SH-SY5Y (cell line): ENCODE results near the gene NAPB.

ENCODE experiments used
- GATA2 ChIP-seq: IDR thresholded peaks from 2 replicates; pipeline ENCODE4 v1.6.1; 2011; ENCODE audit warnings: mild to moderate bottlenecking, low read depth, low read length
- GATA3 ChIP-seq: IDR thresholded peaks from 2 replicates; pipeline ENCODE4 v1.6.1; 2011; ENCODE audit warnings: low read depth, mild to moderate bottlenecking, low read length, moderate library complexity

Gene NAPB

DNA sequence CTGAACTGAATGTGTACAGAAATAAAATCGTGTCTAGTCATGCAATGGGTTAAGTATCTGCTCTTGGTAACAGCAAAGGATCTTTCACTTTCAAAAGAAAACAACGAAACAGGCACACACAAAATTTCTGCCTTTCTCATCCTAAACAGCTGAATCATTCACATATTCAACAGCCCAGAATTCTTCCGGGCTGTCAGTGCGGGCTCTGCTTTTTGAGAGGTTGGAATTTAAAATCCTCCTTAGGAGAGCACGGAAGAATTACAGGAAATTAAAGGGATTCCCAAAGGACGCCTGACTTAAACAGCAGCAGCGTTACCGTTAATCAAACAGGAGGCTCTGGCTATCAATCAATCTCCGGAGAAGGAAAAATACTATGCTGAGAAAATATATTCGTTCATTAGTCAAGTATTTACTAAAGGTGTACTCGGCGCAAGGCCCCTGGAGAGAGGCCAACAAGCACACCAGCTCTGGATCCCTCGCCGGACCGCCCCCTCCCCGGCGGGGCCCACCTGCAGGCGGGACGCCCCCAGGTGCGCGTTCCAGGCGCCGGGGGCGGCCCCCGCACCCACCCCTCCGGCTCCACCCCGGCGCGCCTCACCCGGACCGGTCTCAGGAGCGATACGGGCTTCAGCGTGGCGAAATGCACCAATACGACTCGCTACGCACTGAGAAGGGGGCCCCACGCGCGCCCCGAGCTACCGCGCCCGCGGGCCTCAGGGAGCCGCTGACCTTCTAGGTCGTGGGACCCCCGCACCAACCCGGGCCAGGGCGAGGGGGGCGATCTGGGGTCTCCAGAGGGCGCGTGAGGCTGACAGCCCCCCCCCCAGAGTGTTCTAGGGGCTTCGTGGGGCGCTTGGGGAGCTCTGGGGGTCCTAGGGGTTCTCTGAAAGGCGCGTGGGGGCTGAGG is 1.0 kb downstream of the NAPB start:
- no peak for TF ChIP-seq GATA2
- no peak for TF ChIP-seq GATA3

DNA sequence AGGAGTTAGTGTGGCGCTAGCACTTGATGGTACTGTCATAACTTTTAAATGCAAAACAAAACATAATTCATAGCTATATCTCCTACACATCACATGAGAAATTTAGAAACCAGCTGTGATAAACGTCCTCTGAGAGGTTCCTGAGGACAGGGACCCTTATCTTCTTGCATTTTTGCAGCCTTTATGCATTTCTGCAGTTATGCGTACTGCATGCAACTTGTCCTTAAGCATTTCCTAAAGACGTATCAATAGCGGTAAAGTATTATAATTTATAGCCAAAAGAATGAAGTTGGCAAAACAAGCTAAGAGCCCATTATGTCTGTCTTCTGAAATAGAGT is 1.7 kb downstream of the NAPB start:
- TF ChIP-seq GATA3 (no peak), GATA2 (no peak)

DNA sequence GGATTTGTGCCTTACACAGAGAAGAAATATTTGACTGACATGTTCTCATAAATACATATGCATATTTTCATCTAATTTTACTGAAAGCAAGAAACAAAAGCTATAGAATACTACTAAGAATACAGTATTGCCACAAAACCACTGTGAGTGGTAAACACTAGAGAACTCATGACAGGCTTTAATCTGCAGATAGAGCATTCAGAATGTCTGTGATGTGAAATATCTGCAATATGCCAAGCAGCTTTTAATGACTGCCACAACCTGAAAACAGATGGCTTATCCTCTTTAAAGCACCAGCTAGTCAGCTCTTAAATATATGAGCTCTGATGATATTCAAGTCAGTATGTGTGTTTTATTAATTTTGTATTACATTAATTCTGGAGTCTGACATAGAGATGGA is 3.4 kb downstream of the NAPB start:
- no peak for TF ChIP-seq GATA2
- no peak for TF ChIP-seq GATA3

DNA sequence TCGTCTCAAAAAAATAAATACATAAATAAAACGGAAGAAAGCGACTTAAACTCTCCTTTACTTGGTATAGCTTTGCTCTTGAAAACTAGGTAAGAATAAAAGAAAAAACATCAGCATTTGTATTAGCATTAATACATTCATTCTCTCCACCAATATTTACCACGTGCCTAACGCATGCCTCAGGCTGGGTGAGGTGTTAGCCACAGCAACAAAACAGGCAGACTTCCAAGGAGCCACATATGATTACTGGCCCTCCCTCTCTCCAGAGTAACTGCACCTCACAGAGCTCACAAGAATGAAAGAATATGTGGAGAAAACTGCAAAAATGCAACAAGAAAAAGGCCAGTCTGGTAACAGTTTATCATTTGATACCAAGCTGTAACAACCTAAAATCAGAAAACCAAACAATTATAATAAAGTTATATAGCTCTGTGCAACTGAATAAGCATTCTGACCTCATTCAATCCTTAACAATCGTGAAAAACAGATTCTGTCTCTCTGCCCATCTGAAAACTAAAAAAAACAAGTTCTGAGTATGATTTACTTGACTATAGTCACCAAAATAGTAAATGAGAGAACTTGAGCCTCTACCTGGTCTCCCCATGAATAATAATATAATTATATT is 5.2 kb downstream of the NAPB start:
- TF ChIP-seq GATA2 = no peak
- no peak for TF ChIP-seq GATA3

DNA sequence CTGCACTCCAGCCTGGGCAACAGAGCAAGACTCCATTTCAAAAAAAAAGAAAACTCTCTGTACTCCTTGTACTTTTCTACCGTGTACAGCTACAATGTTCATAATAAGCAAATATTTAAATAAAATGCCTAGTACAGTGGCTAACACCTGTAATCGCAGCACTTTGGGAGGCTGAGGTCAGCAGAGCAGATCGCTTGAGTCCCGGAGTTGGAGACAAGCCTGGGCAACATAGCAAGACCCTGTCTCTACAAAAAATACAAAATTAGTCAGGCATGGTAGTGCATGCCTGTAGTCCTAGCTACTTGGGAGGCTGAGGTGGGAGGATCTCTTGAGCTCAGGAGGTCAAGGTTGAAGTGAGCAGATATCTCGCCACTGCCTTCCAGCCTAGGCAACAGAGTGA is 5.7 kb downstream of the NAPB start:
- TF ChIP-seq GATA2 (no peak), GATA3 (no peak)

DNA sequence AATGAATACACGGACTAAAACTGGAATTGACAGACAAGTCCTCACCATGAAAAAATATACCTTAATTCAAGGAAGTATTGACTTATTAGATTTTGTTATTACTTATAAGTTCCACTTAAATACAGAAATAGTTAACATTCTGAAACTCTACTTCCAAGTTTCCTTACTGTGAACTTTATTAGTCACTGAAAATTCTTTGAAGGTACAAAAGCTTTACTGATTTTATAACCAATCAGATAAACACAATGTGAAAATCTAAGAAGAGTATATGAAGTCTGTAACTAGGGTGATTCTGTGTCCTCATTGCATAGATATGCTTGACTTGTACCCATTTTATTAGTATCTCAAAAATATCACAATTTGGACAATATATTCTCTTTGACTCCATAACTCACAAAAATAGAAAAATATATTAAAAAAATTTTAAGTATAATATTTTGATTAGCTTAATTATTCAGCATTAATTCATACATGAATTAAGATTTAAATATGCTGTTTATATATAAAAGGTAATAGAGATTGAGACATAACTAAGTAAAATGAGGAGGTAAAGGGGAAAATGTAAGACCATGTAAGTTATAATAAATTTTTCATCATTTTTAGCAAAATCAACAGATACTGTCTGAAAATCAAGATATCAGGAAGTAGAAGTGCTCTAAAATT is 6.6 kb downstream of the NAPB start:
- TF ChIP-seq GATA2 (no peak), GATA3 (no peak)

DNA sequence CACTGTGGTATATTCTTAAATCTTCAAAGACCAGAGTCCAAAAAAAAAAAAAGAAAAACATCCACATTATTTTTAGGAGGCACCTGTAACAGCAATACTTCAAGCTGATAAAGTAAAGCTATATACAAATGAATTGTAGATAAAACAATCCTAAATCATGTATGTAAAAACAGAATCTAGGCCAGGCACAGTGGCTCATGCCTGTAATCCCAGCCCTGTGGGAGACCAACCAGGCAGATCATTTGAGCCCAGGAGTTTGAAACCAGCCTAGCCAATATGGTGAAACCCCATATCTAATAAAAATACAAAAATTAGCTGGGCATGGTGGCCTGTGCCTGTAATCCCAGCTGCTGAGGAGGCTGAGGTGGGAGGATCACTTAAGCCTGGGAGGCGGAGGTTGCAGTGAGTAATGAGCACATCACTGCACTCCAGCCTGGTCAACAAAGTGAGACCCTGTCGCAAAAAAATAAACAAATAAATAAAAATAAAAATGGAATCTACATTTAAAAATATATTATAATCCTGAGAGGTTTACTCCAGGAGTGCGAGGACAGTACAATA is 7.3 kb downstream of the NAPB start:
- no peak for TF ChIP-seq GATA3
- TF ChIP-seq GATA2 = no peak

DNA sequence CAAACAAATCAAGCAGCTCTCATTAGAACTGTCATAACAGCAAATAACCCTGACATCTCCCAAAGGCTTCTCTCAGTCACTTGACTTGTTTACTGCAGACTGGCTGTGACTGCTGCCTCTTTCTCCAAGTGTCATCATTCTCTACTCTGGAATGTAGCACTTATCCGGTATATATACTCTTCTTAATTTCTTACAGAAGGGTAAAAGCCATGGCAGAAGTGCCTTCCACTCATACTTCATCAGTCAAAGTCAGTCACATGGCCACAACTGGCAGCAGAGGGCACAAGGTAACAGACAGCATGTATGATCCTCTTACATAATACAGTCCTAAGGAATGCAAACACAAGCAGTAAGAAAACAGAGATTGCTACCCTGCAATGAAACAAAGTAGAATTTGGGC is 9.3 kb downstream of the NAPB start:
- TF ChIP-seq GATA3 (no peak), GATA2 (no peak)

DNA sequence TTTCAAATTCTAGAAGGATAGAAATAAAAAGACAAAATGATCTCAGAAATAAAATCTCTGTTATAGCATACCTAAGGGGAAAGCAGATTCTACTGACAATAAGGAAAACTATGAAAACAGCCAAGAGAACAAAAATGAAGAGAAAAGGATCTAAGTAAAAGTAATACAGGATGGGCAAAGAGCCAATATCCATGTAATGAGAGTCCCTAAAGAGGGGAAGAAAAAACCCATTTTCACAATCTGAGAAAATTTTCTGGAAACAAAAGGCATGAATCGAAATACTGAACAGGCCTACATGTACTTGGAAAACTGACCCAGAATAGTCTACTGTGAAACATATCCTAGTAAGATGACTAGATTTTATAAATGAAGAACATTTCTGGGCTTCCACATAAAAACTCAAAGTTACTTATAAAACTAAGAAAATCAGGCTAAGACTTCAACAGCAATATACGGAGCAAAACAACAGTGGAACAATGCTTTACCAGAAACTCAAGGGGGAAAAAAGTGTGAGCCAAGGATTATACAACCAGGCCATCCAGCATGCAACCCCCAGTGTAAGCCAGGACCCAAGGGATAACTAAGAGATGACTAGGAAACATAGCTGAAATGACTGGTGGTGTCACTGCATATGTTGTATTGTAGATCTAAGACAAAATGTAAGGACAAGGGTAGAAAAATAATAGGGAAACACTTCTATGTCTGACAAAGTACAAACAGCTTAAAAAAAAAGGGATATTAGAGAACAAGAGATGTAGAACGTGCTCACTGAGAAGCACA is 10.2 kb downstream of the NAPB start:
- TF ChIP-seq GATA3 = no peak
- no peak for TF ChIP-seq GATA2

DNA sequence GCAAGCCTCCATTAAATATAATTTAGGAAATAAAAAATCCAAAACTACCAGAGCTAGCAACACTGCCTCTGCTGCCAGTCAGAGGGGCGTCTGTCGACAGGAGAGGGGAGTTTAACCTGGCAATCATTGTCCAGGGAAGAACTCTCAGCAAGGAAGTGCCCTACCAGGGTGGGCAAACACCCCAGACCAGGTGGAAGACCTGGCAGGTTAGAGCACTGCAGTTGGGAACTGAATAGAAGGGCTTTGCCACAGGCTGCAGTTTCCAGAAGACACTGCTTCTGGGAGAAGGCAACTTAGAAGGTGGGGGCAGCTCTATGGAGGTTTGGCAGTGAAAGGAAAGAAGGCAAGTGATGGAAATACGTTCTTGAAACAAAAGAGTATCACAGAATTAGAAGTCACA is 11.5 kb downstream of the NAPB start:
- TF ChIP-seq GATA3 (no peak), GATA2 (no peak)

DNA sequence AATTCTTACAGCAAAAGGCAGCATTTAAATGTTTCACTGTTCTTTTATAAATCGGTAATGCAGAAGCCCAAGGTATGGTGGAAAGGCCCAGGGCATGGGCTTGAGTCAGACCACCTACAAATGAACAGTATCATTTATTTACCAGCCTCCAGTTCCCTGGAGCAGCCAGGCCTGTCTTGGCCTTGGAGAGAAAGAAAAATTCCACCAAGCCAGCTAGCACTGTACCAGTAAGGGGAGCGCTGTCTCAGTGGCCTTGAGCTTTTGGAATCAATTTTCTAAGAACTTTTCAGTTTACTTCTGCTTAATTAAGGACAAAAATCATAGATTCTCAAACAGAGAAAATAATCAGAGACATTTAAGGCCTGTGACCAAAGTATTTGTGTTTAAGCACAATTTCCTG is 12.3 kb downstream of the NAPB start:
- TF ChIP-seq GATA3 (no peak), GATA2 (no peak)

DNA sequence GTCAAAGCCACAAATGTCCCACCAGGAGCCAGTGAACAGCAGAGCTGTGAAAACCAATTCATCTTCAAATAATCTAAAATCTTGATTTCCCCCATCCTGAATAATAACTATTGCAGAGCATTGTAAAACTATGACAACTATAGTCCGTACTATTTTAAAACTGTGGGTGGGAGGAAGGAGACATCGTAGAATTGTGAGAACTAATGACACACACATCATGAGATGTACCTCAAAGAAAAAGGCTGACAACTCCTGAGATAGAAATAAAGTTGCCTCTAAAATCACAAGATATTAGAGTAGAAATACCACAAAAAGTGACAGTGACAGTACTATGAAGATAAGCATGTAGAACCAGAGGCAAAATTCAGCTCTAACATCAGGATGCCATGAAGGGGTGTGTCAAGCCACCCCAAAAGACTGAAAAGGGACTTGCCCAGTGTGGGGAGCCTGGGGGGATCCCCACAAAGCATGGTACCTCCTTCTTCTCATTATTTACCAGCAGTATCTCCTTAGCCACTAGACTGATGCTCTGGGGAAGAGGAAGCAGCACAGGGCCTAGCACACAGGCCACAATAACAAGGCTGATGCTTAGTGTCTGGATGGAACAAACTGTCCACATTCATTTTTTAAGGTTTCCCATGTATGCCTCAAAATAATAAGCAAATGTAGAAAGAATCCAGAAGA is 13.4 kb downstream of the NAPB start:
- TF ChIP-seq GATA2 = no peak
- no peak for TF ChIP-seq GATA3

DNA sequence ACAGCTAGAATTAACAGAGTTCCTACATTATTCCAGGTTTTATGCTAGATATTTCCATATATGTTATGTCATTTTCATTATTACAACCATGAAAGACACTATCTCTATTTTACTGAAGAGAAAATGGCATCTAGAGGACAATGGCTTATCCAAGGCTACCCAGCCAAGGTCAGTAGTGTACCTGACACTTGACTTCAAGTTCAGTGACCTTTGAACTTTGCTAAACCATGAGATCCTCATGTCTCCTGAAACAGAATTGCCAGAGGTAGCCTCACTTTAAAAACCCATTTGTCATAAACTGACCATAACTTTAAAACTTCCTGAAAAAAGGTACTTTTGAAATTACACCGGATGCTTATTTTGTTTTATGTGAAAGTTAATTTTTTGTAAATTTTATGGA is 14.4 kb downstream of the NAPB start:
- no peak for TF ChIP-seq GATA3
- no peak for TF ChIP-seq GATA2

DNA sequence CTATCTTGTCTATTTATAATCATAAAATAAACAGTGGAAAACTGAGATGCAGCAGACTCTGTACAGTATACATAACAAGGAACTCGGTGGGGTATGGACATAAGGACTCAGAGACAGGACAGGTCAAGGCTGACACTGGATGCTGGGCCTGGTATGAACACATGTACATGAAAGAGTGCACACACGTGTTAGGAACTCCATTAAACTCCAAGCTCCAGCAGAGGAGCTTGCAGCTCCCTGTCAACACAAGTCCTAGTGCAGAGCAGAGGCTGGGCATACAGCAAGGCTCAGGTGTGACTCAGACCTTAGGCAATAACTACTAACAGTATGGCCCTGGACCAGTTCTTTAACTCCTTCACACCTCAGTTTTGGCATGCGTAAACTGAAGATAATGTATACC is 17.1 kb downstream of the NAPB start:
- TF ChIP-seq GATA3 (no peak), GATA2 (no peak)
